Effector memory CD4-positive, alpha-beta T cell (primary cell): ENCODE results near the gene ACP3.
"Not testable (repeated sequence)": the region's sequence is repeated elsewhere in the genome, so short reads cannot be mapped to it uniquely, and the experiment has no call there.

ENCODE experiments used
- DNase-seq, 3 donors: peaks; one replicate each; pipeline ENCODE4 v3.0.0-alpha.2; 2020
- H3K27ac ChIP-seq: 2 replicates; pipeline ENCODE4 v1.7.0; 2013; ENCODE audit warnings: mild to moderate bottlenecking, low read length, moderate library complexity; ENCODE audit not compliant: insufficient read depth, poor library complexity, severe bottlenecking
- H3K27me3 ChIP-seq: replicated peaks from 2 replicates; pipeline ENCODE4 v1.7.0; 2013; ENCODE audit warnings: mild to moderate bottlenecking, low read length; ENCODE audit not compliant: insufficient read depth, control insufficient read depth, poor library complexity, severe bottlenecking
- H3K36me3 ChIP-seq: 2 replicates; pipeline ENCODE4 v1.7.0; 2013; ENCODE audit warnings: mild to moderate bottlenecking, low read length, moderate library complexity; ENCODE audit not compliant: control insufficient read depth, insufficient read depth
- H3K4me1 ChIP-seq: 2 replicates; pipeline ENCODE4 v1.7.0; 2013; ENCODE audit warnings: low read length, mild to moderate bottlenecking; ENCODE audit not compliant: control insufficient read depth, insufficient read depth, poor library complexity, severe bottlenecking
- H3K4me3 ChIP-seq: 2 replicates; pipeline ENCODE4 v1.7.0; 2013; ENCODE audit warnings: low read length, low read depth, mild to moderate bottlenecking; ENCODE audit not compliant: insufficient read depth, poor library complexity, severe bottlenecking
- H3K9me3 ChIP-seq: 2 replicates; pipeline ENCODE4 v1.7.0; 2013; ENCODE audit warnings: mild to moderate bottlenecking, low read length, moderate library complexity; ENCODE audit not compliant: control insufficient read depth

The ACP3 gene

DNA sequence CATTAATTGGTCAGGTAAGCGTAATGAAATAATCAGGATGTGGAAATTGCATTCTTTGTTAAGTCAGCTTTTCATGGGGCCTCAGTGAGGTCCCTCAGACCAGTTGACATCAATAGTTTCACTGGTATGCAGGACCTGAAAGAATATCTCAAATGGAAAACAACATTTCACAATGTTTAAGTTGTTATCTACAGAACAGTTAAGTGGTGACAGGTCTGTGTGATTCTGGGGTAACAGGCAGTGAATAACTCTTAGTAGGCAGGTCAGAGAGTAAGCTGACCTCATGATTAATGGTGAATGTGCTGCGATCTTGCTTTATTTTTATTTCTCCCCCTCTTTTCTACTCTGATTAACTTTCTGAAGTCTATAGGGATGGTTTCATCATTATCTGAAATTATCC, 28.9 kb upstream of the ACP3 start:
- no peaks in the 10 kb centered on the region for H3K9me3 ChIP-seq
- H3K27ac ChIP-seq, result no peak overlapping the region
- no peaks in the 10 kb centered on the region for H3K27me3 ChIP-seq
- H3K4me1 ChIP-seq, result no peaks in the 10 kb centered on the region
- no peak for DNase-seq
- H3K36me3 ChIP-seq, result no peaks in the 10 kb centered on the region
- no peak overlapping the region for H3K4me3 ChIP-seq

DNA sequence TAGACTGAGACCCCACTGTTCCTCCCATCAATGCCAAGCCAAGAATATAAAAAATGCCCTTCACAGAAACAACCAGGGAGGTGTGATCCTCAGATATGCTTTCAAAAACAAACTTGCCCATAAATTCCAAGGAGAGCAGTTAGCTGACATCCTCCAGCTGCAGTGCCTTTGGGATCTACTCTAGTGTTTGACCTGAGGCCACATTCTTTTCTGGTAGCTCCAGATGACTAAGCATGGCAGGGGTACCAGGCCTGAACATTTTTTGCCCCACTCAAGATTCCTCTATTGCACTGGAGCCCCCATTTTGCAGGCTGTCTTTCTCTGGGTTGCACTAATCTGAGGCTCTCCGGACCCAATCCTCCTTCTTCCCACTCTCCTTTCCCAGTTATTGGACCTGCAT, 27.9 kb upstream of the ACP3 start:
- Histone ChIP-seq H3K4me1 (no peaks in the 10 kb centered on the region), H3K36me3 (no peaks in the 10 kb centered on the region), H3K27ac (no peak overlapping the region), H3K4me3 (no peak overlapping the region), H3K27me3 (no peaks in the 10 kb centered on the region), H3K9me3 (no peaks in the 10 kb centered on the region)
- no peak for DNase-seq

DNA sequence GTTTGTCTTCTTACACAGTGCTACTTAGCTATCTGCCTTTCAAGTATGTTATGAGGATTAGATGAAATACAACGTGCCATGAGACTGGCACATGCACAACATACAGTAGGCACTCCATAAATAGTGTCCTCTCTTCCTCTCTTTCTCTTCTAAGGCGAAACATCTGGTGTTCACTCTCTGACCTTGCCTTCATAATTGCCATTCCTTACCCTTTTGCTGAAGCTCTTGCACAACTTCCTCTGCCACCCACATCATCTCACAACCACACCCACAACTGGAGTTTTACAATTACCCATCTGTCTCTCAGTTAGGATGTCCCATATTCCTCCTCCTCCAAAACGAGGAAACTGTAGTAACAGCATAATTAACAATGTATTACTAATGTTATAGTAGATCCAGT, 26.4 kb upstream of the ACP3 start:
- Histone ChIP-seq H3K36me3 (no peaks in the 10 kb centered on the region), H3K27ac (no peak overlapping the region), H3K4me3 (no peak overlapping the region), H3K9me3 (no peaks in the 10 kb centered on the region), H3K4me1 (no peaks in the 10 kb centered on the region), H3K27me3 (no peaks in the 10 kb centered on the region)
- DNase-seq, result no peak

DNA sequence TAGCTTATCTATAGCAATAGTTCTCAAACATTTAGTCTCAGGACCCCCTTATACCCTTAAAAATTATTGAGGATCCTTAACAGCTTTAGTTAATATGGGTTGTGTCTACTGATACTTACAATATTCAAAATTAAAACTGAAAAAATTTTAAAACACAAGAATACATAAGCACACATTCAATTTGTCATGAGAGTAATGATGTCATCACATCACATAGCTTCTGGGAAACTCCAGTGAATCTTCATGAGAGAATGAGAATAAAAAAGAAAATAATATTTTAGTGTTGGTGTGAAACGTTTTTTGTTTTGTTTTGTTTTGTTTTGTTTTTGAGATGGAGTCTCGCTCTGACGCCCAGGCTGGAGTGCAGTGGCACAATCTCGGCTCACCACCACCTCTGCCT, 25.2 kb upstream of the ACP3 start:
- Histone ChIP-seq H3K36me3 (no peaks in the 10 kb centered on the region), H3K27ac (no peak overlapping the region), H3K27me3 (no peaks in the 10 kb centered on the region), H3K4me1 (no peaks in the 10 kb centered on the region), H3K4me3 (no peak overlapping the region), H3K9me3 (no peaks in the 10 kb centered on the region)
- DNase-seq, result no peak

DNA sequence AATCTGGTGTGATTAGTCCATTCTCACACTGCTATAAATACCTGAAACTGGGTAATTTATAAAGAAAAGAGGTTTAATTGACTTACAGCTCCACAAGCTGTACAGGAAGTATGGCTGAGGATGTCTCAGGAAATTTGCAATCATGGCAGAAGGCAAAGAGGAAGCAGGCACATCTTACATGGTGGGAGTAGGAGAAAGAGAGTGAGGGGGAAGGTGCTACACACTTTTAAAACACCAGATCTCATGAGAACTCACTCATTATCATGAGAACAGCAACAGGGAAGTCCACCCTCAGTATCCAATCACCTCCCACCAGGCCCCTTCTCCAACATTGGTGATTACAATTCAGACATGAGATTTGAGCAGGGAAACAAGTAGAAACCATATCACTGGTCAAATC, 24.0 kb upstream of the ACP3 start:
- Histone ChIP-seq H3K4me1 (no peaks in the 10 kb centered on the region), H3K27me3 (no peaks in the 10 kb centered on the region), H3K9me3 (no peaks in the 10 kb centered on the region), H3K36me3 (no peaks in the 10 kb centered on the region), H3K4me3 (no peak overlapping the region), H3K27ac (no peak overlapping the region)
- DNase-seq, result no peak

- no peak for DNase-seq
- Histone ChIP-seq H3K4me3 (no peak overlapping the region), H3K36me3 (no peaks in the 10 kb centered on the region)
Observed at GRCh38 chr3:132294906-132295305, 22.3 kb upstream of the ACP3 start.

GRCh38 chr3:132303336-132304201, 13.6 kb upstream of the ACP3 start:
- not testable (repeated sequence) for H3K27me3 ChIP-seq, DNase-seq, H3K9me3 ChIP-seq, H3K4me3 ChIP-seq, H3K27ac ChIP-seq, H3K4me1 ChIP-seq, H3K36me3 ChIP-seq

More at GRCh38 chr3:132294906-132295305, 22.3 kb upstream of the ACP3 start:
- no peak overlapping the region for H3K27ac ChIP-seq
- H3K27me3 ChIP-seq, result no peaks in the 10 kb centered on the region
- no peaks in the 10 kb centered on the region for H3K9me3 ChIP-seq
- no peaks in the 10 kb centered on the region for H3K4me1 ChIP-seq

GRCh38 chr3:132304351-132304750, 12.9 kb upstream of the ACP3 start:
- not testable (repeated sequence) for H3K36me3 ChIP-seq, H3K27ac ChIP-seq, H3K4me1 ChIP-seq, H3K9me3 ChIP-seq, DNase-seq, H3K4me3 ChIP-seq, H3K27me3 ChIP-seq

DNA sequence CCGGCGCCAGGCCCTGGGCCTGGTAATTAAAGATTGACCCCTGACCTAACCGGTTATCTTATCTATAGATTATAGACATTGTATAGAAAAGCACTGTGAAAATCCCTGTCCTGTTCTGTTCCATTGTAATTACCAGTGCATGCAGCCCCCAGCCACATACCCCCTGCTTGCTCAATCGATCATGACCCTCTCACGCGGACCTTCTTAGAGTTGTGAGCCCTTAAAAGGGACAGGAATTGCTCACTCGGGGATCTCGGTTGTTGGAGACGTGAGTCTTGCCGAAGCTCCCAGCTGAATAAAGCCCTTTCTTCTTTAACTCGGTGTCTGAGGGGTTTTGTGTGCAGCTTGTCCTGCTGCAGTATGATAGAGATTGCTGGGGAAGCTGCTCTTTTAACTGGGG, 7.2 kb upstream of the ACP3 start:
- H3K36me3 ChIP-seq, H3K27ac ChIP-seq, DNase-seq, H3K4me3 ChIP-seq, H3K27me3 ChIP-seq, H3K4me1 ChIP-seq, H3K9me3 ChIP-seq: not testable (repeated sequence)

DNA sequence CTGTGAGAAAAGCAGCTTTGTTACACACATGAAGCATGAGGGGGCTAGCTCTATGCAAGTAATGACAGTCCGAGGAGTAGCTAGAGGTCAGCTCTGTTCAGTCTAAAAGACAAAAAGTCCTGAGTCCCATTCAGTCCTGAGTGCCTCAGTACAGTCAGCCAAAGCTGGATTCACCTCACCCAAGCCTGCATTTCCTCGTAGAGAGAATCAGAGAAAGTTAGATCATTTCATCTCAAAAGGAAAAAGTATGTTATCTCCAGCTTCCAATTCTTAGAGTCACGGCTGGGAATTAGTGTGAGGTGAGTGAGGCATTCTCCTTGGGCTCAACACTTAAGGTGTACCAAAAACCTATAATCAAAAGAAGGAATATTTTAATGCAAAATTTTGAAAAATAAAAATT, 5.9 kb upstream of the ACP3 start:
- Histone ChIP-seq H3K4me1 (no peaks in the 10 kb centered on the region), H3K27me3 (no peaks in the 10 kb centered on the region), H3K9me3 (no peaks in the 10 kb centered on the region), H3K36me3 (no peaks in the 10 kb centered on the region), H3K27ac (no peak overlapping the region), H3K4me3 (no peak overlapping the region)
- DNase-seq, result no peak
